ENCODE measurements around the gene PGGHG.

DNA sequence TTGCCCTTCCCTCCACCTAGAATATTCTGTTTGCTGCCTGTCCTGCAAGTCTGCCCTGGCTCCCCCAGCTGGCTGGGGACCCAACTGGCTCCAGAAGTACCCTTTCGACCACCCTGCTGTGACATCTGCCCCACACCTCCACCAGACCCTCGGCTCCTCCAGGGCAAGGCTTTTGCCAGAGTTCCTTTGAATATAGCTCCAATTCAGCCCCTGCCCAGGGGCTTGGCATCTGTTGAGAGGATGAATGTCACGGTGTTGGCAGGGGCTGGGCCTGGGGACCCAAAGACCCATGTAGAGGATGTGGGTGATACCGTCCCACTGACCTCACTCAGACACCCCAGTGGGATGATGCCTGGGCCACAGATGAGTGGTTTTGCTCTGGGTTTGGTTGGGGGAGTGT, 6.8 kb upstream of the PGGHG start:
- TF ChIP-seq, protein P1, sequence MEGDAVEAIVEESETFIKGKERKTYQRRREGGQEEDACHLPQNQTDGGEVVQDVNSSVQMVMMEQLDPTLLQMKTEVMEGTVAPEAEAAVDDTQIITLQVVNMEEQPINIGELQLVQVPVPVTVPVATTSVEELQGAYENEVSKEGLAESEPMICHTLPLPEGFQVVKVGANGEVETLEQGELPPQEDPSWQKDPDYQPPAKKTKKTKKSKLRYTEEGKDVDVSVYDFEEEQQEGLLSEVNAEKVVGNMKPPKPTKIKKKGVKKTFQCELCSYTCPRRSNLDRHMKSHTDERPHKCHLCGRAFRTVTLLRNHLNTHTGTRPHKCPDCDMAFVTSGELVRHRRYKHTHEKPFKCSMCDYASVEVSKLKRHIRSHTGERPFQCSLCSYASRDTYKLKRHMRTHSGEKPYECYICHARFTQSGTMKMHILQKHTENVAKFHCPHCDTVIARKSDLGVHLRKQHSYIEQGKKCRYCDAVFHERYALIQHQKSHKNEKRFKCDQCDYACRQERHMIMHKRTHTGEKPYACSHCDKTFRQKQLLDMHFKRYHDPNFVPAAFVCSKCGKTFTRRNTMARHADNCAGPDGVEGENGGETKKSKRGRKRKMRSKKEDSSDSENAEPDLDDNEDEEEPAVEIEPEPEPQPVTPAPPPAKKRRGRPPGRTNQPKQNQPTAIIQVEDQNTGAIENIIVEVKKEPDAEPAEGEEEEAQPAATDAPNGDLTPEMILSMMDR (IDR thresholded peaks at IDR 0.05) = no peak
- no peak for TF ChIP-seq POLR2A (IDR thresholded peaks at IDR 0.05; ENCODE audit: low read depth)
- TF ChIP-seq POLR2AphosphoS5 (IDR thresholded peaks at IDR 0.05) = no peak
- no peak for TF ChIP-seq EP300 (IDR thresholded peaks at IDR 0.05)

Data from esophagus muscularis mucosa (tissue), 4 donors.